GM18873 (cell line): ENCODE measurements around the gene ZFYVE21.

ENCODE experiments used
- ATAC-seq: cut with Tn5 transposase; IDR thresholded peaks from one replicate; pipeline ENCODE4 v1.9.1; 2021; ENCODE audit warnings: mild to moderate bottlenecking, moderate library complexity, moderate number of reproducible peaks; ENCODE audit not compliant: unreplicated experiment, low FRiP score

The ZFYVE21 gene

DNA sequence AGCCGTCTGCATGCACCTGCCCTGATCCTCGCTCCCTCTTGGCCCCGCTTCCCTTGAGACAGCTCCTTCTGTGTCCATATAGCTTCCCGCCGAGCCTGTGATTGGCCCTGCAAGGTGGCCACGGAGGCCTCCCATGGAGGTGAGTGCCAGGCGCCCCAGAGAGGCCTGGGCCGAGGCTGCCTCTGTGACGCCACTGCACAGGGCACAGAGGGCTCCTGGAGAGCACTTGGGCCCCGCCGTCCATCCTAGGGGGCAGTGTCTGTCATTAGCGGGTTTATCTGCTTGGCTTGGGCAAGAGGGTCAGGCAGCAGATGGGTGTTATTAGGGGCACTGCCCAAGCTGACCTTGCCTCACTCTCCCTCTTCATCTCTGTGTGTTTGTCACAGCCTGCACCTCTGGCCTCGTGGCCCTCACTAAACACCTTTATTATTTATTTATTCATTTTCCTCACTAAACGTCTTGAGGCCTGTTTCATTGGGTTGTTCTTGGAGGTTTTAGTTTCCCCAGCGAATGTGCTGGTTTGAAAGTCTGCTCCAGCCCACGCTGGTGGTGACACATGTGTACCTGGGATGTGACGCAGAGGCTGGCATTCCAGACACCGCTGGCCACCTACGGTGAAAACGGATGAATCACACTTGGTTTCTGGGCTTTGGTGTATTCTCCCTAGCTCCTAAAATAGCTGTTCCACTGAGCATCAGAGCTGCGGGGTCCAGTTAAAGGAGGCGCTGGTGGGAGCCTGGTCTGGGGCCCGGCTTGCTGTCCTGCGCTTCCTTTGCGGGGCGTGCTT is 5.9 kb downstream of the ZFYVE21 start:
- no peak for ATAC-seq

DNA sequence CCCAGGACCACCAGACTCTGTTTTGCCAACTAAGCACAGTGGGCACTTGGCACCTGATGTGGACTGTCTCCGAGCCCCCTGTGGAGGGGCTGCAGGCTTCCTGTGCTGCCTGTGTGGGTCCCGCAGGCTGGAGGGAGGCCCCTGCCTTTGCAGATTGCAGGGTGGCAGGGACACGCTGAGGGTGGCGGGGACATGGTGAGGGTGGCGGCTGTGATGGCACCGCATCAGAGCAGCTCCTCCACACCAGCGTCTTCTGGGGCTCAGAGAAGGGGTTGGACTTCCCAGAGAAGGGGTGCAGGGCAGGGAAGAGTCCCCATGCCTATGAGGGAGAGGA is 8.1 kb downstream of the ZFYVE21 start:
- ATAC-seq, result no peak

DNA sequence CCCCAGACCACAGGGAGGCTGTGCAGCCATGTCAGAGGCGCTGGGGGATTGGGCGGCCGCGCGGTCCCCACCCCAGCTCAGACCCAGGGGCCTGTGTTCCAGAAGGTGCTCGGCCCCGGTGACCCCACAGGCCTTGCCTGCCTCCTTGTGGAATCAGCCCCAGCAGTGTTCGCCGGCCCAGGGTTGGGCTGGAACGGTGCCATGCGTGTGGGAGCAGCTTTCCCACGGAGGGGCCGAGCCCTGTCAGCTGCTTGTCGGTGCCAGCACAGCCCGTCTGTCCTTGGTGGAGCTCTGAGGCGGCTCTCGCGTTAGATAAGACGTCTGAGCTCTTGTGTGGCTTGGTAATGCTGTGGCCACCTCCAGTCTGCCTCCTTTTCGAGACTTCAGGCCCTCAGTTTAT is 8.5 kb downstream of the ZFYVE21 start:
- ATAC-seq, result no peak

DNA sequence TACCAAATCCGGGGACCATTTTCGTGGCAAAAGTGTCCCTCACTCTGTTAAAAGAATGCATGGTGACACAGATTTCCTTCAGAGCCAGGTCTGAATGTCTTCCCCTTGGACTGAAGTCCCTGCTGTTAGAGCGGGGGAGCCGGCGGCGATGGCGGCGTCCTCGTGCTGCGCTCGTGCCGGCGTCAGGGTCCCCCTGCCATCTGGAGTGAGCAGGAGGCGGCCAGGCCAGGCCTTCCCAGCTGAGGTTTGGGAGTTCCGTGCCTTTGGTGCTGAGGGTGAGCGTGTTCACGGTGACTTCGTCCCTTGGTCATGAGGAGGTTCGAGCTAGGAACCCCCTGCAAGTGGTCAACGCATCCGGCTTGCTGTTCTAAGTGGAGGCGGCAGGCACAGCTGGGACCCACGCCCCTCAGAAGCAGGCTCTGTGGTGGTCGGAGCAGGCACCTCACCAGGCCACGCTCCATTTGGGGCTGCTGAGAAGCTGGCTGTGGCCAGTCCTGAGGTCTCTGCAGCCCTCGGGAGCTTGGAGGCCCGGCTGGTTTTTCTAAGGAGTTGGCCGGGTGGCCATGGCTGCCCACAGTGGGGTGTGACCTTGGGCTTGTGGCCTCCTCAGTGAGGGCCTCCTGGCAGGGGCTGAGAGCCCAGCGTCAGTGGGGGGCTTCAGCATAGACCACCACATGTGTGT is 9.5 kb downstream of the ZFYVE21 start:
- ATAC-seq, result no peak

DNA sequence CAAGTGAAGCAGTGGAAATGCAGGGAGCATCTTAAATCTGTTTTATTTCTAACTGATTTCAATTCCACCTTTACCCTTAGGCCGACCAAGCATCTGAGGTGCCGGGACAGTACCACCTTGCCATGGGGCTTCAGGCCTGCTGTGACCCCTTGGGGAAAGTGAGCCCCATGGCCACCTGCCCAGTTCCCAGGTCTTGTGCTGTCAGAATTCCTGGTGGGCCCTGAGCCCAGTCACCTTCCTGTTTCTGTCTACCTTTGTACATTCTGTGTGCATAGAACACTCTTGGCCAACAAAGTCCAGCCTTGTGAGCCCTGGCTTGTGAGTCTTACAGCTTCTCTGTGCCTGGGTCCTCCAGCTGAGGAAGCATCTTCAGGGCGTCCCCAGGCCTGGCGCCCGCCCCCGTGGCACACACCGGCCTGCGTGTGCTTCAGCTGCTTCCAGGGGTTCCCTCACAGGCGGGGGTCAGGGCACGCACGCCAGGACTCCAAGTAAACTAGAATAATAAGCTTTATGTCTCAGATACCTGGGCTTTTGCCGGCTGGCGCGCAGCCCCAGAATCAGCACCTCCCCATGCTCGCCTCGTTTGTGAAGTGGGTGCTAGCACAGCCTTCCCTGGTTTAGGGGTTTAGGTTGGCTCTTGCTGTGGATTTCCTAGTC is 10.3 kb downstream of the ZFYVE21 start:
- ATAC-seq, result no peak

DNA sequence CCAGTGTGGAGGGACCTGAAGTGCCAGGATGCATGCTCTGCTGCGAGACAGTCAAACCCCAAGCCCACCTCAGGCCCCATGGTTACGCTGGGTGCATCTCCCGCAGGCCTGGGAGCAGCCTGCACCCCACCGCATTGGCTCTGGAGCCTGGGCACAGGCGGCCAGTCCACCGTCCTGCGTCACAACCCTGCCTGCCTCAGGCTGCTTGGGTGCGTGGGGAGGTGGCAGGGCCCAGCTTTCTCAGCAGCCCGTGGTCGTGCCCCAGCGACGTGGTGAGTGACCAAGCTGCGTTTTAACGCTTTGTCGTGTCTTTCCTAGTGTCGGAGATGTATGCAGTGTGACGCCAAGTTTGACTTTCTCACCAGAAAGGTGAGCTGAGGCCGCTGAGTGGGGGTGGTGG is 10.9 kb downstream of the ZFYVE21 start:
- no peak for ATAC-seq

DNA sequence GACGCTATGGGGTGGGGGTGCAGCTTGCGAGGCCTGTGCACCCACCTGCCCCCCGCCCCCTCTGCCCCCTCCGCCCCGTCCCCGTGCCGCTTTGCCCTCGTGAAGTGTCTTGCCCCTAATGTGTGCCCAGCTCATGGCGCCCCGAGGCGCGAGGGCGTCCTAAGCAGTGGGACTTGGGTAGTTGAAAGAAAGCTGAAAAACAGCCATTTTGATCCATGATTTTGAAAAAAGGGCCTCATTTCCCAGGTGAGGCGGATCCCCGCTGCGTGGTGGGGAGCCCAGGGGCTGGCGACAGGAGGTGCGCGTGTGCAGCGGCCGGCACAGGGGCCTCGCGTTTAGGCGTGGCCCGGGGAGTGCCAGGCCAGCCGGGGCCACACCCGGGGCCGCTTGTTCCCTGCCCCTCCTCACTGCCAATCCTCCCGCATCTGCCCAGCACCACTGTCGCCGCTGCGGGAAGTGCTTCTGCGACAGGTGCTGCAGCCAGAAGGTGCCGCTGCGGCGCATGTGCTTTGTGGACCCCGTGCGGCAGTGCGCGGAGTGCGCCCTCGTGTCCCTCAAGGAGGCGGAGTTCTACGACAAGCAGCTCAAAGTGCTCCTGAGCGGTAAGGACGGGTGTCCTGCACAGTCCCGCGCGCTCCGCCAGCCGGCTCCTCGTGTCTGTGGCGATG is 11.8 kb downstream of the ZFYVE21 start:
- no peak for ATAC-seq

DNA sequence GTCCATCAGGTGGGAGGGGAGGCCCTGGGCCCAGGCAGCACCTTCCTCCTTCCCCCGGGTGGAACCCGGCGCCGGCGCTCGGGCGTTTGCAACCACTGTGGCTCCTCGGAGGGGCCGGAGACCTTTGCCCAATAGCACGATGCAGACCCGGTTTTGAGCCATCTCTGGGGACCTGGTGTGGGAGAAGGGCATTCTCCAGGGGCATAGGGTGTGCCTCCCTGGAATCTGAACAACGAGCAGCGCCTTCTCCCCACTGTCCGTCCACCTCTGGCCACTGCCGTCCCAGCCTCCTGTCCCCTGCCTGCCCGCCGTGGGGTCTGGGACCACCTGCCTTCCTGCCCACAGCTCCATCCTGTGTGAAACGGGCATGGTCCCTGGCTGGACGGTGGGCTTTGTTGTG is 12.5 kb downstream of the ZFYVE21 start:
- no peak for ATAC-seq

DNA sequence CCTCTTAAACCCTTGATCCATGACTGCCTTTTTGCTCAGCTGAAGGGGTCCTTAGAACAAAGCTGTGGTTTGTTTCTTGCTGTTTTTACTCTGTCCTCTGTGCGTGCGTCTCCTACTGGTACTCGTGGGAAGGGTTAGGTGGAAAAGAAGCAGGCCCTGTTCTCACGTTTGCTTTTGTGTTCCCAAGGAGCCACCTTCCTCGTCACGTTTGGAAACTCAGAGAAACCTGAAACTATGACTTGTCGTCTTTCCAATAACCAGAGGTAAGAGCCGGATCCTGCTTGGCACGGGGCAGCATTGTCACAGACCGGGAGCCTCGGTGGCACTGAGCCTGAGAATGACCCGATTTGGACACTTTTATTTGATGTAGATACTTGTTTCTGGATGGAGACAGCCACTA is 13.1 kb downstream of the ZFYVE21 start:
- ATAC-seq, result no peak

DNA sequence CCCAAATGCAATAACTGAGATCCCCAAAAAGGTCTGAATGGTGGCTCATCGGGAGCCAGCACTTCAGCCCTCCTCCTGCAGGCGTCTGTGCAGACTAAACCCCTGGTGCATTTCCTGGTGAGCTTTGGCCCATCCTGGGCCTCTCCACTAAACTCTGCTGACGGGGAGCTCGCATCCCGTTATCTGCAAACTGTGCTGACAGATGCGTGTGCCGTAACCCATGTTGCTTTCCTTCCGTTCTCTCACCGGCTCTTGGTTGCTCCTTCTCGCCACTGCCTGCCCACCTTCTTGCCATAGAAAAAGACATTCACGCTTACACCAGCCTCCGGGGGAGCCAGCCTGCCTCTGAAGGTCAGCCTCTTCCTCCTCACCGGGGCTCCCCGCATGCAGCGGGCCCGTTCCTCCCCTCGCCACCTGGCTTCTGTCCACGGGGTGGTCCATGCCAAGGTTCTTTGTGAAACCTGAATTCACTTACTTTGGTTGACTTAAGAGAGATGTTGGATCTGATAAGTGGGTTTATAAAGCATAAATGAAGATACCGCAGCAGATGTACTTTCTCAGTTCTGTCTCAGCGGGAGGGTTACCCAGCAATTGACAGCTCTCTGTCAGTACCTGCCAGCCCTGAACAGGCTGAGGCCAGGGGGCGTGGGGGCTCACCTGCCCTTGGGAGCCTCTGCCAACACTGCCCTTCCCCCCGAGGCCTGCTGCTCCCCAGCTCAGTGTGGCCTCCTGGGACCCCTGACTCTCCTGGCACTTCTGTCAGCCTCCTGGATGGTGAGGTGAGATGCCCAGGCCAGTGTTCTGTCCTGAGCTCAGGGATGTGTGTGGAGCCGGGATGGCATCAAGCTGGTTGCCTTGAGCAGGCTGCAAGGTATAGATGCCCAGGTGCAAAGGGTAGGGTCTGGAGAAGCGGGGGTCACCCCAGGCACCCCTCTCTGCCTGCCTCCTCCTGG is 14.2 kb downstream of the ZFYVE21 start:
- ATAC-seq, result no peak

DNA sequence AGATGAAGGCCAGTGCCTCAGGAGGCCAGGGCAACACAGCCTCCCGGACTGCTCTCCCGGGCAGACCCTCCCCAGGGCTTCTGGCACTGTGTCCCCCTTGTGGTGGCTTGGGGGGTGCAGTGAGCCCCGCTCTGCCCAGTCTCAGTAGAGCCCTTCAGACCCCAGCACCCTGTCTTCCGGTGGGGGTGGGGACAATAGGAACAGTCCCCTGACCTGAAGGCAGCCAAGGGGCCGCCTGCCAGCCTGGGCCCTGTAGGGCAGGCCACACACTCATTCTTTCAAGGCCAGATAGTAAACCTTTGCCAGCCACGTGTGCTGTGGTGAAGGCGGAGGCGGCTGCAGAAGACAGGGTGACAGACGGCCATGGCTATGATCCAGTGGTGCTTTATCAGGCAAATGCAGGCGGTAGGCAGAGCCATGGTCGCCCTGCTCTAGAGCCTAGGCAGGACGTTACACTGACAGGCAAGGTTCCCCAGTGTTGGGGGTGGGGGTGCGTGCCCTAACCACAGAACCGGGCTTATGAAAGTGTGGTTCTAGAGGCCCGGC is 15.0 kb downstream of the ZFYVE21 start:
- no peak for ATAC-seq

DNA sequence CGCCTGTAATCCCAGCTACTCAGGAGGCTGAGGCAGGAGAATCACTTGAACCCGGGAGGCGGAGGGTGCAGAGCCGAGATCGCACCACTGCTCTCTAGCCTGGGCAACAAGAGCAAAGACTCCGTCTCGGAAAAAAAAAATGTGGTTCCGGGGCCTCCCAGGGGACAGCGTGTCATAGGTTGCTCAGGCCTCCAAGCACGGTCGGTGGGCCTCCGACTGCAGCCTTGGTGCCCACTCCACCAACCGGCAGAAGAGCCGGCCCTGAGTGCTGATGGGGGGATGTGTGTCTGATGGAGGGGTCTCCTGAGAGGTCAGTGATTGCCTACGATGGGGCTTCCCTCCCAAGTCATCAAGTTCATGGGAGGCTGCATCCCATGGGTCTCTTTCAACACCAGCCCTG is 15.9 kb downstream of the ZFYVE21 start:
- no peak for ATAC-seq

DNA sequence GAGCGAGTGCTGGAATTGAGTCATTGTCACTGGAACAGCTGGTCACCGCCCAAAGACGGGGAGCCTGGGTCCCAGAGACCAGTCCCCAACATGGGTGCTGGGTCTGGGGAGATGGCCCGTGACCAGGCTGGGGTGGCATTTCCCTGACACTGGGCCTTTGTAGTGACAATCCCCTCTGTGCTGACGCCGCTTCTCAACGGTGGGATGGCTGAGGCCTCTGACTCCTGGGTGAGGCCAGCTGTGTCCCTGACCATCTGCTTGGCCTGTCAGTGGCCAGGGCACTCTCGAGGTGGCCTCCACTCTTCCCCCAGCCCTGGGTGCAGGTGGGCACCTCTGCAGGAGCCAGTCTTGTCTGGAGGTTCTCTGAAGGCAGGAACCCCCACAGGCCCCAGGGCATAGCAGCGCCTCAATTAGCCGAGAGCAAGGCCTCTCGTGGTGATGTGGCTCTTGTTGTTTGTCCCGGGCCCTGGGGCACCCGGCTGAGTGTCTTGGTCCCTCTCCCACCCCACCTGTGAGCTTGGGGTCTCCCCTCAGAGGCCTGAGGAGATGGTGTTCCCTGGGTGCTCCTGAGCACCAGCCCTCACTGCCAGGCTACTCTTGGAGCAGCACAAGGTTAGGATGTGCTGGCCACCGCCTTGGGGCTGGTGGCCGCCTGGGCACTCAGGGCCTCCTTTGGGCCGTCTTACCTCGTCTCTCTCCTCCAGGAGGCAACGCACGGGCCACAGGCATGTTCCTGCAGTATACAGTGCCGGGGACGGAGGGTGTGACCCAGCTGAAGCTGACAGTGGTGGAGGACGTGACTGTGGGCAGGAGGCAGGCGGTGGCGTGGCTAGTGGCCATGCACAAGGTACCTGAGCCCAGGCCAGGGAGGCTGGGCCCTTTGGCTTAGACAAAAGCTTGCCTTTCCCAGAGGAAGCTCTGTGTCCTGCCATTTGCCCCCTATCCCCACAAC is 16.6 kb downstream of the ZFYVE21 start:
- no peak for ATAC-seq

DNA sequence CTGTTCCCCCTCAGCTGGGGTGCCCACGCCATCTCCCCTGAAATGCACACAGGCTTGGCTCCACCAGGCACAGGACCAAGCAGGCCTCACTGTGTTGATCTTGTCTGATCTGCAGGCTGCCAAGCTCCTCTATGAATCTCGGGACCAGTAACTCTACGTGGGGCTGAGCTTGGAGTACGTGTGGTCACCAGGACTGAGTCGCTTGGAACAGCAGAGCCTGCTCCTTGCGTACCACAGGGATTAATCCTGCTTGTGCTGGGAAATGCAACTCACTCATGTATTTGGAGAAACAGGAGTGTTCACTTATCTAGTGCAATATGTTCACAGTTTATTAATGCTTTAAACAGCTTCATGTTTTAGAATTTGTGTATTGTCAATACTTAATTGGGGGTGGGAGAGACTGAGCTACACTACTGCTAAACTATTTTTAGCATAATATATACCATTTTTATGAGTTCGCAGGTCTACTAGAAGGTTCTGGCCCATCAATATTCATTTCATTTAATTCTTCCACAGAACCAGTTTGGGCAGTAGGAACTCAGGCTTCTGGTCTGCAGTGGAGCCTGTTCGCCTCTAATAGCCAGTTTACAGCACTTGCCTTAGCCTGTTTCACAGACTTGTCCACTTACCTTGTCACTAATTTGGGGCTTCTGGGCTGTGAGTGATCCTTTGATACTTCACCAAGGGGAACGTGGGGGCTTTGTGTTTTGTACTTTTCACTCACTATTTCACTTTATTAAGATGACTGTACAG is 17.4 kb downstream of the ZFYVE21 start:
- no peak for ATAC-seq

DNA sequence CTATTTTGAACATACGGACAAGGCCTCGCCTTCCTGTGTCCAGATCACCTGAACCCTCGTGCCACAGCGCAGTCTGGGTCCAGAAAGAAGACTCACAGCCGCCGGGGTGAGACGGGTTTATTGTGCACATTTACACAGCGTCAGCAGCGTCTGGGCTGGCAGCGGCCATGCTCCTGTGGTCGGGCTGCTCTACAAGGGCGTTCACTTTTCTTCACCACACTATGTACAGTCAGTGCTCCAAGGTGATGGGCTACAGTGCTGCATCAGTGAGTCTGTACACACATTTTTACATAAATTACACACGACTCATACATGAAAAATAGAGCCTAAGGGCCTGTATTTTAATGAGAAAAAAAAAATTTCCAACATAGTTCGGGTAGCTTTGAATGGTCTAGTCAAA is 18.0 kb downstream of the ZFYVE21 start:
- ATAC-seq, result no peak

DNA sequence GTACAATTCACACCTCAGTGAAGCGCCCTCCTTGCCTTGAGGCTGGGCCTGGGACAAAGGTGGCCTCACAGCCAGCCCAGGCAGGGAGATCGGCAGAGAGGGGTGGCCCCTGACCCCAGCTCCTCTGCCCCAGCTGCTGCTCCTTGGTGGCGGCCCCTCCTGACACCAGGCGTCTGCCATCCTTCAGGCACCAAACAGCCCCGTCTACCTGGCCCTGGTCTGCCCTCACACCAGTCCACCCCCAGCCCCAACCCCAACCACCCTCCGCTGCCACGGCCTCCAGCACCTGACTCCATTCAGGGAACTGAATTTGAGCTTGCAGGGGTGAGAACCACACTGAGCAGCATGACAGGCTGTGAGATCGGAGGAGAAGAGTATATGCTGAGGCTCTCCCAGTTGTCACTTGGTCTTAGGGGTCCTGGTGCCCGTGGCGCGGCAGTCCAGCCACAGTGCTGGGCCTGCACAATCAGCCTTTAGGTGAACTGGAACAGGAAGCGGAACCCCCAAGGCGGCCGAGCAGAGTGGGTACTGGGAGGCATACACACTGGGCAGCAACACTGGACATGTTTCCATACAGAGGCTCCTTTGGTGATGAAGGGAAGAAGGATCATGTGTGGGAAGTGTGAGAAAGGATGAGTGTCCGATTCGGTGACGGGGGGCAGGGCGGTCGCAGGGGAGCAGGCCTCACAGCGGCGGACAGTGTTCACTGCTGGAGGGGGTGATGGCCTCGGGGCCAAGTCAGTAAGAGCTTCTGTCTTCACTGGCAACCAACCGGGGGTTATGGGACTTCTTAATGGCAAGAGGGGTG is 18.7 kb downstream of the ZFYVE21 start:
- no peak for ATAC-seq

DNA sequence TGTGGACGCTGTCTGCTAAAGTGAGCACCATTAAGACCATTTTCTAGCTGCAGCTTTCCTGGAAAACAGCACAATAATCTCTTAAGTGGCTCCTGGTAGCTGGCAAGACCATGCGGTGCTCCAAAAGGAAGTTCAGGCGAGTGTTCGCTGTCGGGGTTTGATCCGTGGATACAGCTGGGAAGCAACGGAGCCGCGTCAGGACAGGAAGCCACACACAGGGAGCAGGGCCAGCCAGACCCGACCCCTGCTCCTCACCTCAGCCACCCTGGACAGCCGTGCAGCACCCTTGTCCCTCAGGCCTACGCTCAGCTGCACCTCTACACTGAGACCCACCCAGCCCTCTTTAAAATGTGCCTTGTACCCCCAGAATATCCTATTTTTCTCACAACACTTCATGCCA is 19.4 kb downstream of the ZFYVE21 start:
- no peak for ATAC-seq
